ENCODE results near the gene KDM6A.

DNA sequence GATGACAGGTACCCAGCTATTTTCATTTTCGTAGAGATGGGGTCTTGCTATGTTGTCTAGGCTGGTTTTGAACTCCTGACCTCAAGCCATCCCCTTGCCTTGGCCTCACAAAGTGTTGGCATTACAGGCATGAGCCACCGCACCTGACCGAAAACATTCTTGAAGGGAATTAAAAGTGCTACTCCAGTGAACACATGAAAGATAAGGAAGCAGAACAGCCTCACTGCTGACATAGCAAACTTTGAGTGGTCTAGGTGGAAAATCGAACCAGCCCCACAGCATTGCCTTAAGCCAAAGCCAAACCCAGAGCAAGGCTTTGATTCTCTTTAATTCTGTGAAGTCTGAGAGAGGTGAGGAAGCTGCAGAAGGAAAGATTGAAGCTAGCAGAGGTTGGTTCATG is 65.1 kb downstream of the KDM6A start:
- TF ChIP-seq, protein P1, sequence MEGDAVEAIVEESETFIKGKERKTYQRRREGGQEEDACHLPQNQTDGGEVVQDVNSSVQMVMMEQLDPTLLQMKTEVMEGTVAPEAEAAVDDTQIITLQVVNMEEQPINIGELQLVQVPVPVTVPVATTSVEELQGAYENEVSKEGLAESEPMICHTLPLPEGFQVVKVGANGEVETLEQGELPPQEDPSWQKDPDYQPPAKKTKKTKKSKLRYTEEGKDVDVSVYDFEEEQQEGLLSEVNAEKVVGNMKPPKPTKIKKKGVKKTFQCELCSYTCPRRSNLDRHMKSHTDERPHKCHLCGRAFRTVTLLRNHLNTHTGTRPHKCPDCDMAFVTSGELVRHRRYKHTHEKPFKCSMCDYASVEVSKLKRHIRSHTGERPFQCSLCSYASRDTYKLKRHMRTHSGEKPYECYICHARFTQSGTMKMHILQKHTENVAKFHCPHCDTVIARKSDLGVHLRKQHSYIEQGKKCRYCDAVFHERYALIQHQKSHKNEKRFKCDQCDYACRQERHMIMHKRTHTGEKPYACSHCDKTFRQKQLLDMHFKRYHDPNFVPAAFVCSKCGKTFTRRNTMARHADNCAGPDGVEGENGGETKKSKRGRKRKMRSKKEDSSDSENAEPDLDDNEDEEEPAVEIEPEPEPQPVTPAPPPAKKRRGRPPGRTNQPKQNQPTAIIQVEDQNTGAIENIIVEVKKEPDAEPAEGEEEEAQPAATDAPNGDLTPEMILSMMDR (IDR thresholded peaks at IDR 0.05), result no peak
- no peak for TF ChIP-seq POLR2A (IDR thresholded peaks at IDR 0.05)
